GM04503 (cell line): ENCODE measurements around the gene TRNAU1AP.
"Not testable (repeated sequence)": the region's sequence is repeated elsewhere in the genome, so short reads cannot be mapped to it uniquely, and the experiment has no call there.

Source experiments
- DNase-seq: peaks from one replicate; pipeline ENCODE4 v3.0.0-alpha.2; 2012; ENCODE audit warnings: low read depth

The TRNAU1AP gene

GRCh38 chr1:28577052-28577678 lies 24.3 kb downstream of the TRNAU1AP start:
- no peak for DNase-seq

- DNase-seq, result no peak
Observed at GRCh38 chr1:28577738-28578536, 25.1 kb downstream of the TRNAU1AP start.

- DNase-seq, result no peak
Observed at GRCh38 chr1:28578696-28579218, 25.9 kb downstream of the TRNAU1AP start.

- DNase-seq, result no peak
Observed at GRCh38 chr1:28579401-28579800, 26.5 kb downstream of the TRNAU1AP start.

DNA sequence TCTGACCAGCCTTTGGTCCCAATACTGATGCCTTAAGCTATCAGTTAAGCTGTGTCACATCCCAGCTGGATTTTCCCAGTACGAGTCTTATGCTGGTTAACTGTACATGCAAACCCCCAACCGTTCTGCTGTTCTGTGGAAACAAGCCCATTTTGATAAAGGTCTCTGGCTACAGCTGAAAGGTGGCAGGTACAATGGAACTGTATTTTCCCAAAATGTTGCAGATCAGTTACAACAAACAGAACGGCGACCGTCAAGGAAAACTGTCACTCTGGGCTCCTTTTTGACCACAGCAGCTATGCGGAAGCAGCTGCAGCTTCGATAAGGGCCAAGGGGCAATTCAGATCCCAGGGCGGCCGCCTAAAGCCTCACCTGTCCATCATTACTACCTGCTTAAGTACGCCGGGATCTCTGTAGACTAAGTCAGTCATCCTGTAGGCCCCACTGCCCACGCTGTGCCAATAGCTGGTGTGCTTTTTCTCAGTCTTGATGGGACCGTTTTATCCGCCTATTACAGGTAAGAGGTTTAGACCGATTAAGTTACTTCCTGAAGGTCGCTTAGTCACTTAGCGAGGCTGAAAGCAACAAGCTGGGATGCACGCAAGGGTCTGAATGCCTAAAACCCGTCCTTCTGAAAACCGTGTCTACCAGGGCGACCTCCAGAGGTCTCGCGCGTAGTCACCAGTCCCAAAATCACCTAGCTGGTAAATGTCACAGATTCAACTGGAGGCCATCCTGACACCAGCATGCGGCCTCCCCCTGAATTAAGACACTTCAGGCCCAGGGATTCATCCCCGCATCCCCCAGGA lies 28.0 kb downstream of the TRNAU1AP start:
- no peak for DNase-seq

DNA sequence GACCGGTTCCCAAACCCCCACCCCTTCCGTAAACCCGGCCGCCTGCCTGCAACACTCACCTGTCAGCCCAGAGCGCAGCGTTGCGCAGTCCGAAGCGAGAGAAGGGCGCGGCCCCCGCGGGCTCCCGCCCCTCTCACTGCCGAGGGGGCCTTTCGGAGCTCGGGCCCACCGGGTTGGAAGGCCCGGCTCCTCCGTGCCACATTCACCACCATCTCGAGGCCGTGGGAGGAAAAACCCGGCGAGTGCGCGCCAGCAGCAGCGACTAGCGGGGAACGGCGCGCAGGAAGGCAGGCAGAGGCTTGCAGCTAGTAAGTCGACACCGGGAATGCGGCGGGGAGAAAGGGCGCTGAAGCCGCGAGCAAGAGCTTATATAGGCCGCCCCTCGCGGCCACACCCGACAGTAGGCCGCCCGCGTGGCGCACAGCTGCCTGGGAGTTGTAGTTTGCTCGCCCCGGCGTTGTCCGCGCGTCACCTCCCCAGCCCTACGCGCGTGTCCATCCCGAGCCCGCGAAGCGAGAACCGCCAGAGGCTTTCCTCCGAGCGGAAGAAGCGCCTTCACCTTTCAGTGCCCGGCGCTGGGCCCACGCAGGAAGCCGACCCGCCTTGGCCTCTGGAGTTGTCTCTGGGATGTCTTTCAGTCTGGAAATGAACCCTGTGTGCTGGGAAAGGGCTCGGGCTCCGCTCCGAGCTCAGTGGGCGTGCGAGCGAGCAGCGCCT lies 28.8 kb downstream of the TRNAU1AP start:
- DNase-seq, result peak; percentile 69

DNA sequence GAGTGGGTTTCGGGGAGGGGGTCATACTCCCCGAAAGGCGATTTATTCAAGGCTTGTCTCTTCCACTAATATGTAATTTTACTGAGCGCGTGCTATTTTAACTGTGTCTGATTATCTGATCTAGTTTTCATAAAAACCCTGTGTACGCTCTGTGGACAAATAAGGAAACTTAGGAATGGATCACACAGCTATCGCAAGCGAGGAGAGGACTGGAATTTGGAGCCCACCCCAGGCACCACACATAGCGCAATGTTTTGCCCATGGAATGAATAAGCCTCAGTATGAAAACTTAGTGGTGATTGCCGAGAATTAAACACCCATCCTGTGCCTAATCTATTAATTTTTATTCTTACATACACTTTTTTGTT lies 29.3 kb downstream of the TRNAU1AP start:
- DNase-seq, result no peak

GRCh38 chr1:28586585-28587391 lies 33.9 kb downstream of the TRNAU1AP start:
- not testable (repeated sequence) for DNase-seq

DNA sequence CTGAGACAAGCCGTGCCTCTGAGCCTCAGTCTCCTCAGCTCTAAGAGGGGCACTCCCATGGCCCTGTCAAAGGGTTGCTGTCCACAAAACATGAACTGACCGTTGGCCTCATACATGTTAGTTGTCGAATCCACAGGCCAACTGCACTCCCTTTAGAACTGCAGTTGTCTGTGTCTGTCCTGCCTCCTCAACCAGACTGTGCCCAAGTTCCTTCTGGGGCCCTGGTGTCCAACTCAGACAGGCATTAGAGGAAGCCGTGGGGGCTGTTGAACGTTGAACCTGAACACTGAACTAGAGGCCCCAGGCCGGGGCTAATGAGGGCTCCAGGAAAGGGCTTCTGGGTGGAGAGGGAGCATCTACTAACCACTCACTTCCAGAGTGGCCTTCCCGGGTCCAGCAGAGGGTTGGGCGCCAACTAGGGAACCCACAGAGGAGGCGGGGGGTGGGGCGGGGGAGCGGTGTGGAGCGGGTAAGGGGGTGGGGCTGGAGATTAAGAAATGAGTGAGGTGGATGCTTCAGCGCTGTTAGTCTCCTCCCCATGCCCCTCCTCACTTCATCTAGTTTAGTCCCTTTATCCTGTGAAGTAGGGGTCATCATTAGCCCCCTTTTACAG lies 38.9 kb downstream of the TRNAU1AP start, which contains the start of gene RAB42:
Gene RAB42, plus strand, starts transcription at position 558 of the 613 bp plus-strand sequence. CDS start 247 bp downstream, outside the sequence.
- no peak for DNase-seq

DNA sequence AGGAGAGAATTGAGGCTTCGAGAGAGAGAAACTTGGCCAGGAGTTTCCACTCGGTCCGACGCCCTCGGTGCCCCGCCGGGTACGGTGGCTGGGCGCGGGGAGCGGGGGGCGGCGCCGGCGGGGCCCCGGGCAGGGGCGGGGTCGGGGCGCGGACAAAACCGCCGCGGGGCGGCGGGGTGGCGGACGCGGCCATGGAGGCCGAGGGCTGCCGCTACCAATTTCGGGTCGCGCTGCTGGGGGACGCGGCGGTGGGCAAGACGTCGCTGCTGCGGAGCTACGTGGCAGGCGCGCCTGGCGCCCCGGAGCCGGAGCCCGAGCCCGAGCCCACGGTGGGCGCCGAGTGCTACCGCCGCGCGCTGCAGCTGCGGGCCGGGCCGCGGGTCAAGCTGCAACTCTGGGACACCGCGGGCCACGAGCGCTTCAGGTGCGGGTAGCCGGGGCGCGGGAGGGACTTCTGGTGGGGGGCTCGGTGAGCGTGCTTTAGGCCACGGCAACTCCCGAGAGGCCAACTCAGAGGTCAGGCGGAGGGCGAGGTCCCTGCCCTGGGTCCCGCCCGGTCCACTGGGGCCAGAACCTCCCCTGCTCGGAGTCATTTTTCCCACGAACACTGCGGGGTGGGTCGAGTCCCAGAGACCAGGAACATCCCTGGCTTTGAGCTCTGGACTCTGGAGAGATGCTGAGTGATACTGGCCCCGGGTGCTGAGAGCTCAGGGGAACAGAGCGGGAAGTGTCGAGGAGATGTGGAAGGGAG lies 39.6 kb downstream of the TRNAU1AP start:
- no peak for DNase-seq

DNA sequence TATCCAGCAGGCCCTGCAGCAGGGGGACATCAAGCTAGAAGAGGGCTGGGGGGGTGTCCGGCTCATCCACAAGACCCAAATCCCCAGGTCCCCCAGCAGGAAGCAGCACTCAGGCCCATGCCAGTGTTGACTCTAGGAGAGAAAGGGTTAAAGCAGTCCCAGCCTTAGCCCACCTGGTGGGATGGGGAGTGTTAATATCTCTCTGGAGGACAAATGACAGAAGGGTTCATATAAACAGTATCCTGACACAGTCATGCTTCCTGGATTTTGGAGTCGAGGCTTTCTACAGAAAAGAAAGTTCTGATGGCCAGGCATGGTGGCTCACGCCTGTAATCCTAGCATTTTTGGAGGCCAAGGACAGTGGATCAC lies 41.1 kb downstream of the TRNAU1AP start:
- not testable (repeated sequence) for DNase-seq

DNA sequence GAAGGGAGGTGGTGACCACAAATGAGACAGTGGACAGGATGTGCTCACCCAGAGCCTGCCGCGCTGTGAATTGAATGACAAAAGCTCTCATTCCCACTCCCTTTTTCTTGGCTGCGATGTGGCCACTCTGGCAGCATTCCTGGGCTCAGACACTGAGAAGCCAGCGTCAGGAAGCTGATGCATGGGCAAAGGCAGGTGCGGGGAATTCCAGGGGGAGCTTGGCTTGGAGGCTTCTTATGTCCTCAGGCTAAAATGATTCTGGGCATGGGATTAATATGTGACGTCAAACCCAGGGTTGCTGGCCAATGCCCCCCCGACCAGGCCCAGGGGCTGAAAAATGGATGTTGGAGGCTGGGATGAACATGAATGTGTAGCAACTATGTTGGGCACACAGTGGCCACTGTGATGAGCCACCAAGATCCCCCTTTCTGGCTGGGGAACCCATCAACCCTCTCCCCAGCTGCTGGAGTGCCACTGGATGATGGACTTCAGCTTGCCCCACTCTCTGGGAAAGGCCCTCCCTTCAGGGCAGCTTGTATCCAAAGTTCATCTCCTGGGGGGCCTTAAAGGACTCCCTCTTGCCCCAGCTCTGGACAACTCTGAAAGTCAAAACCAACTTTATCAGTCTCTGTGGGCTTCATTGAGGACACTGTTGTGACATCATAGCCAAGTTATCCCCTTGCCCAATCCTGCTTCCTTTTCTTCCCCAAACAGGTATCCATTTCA lies 42.0 kb downstream of the TRNAU1AP start:
- DNase-seq, result not testable (repeated sequence)

- DNase-seq, result no peak
Observed at GRCh38 chr1:28595412-28596191, 42.7 kb downstream of the TRNAU1AP start.

DNA sequence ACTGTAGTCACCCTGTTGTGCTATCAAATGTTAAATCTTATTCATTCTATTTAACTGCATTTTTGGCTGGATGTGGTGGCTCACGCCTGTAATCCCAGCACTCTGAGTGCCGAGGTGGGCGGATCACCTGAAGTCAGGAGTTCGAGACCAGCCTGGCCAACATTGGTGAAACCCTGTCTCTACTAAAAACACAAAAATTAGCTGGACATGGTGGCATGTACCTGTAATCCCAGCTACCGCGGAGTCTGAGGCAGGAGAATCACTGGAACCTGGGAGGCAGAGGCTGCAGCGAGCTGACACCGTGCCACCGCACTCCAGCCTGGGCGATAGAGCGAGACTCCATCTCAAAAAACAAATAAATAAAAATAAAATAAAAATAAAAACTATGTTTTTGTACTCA lies 43.4 kb downstream of the TRNAU1AP start:
- not testable (repeated sequence) for DNase-seq

GRCh38 chr1:28601696-28602095 lies 48.8 kb downstream of the TRNAU1AP start:
- peak; percentile 77 for DNase-seq

- no peak for DNase-seq
Observed at GRCh38 chr1:28602536-28603439, 49.9 kb downstream of the TRNAU1AP start.

- DNase-seq, result no peak
Observed at GRCh38 chr1:28604411-28604810, 51.5 kb downstream of the TRNAU1AP start.
